HepG2 (cell line): ENCODE results near the gene ATP10A. TPM values are rescaled to one million over a fixed set of nuclear protein-coding genes. Genes with fewer than 3 reads are reported as not detected.

Experiments used
- ATAC-seq: fragments of 200-7000 bp; cut with Tn5 transposase; 3 replicates; pipeline ENCODE4 v1.9.1; 2020; ENCODE audit warnings: mild to moderate bottlenecking, moderate library complexity
- BruUV-seq: library from RNA; stranded (reverse); fragments of 400-500 nt; replicated peaks from 2 replicates; lab custom pipeline; 2021; lab: Mats Ljungman, UMichigan
- CTCF ChIA-PET: fragments of 300-600 bp; formaldehyde crosslinking; extraction: SDS; loops from one replicate; lab custom pipeline; 2021; ENCODE audit warnings: low total read pairs, inconsistent platforms, low intra/inter-chr PET ratio; lab: Yijun Ruan, JAX
- POLR2A ChIA-PET: fragments of 350-600 bp; sonication (Branson Sonifier 250); formaldehyde crosslinking; loops from one replicate; lab custom pipeline; 2020; ENCODE audit warnings: antibody characterized with exemption, inconsistent platforms; lab: Yijun Ruan, JAX
- DNase-seq: peaks from one replicate; pipeline ENCODE4 v3.0.0-alpha.2; 2015; ENCODE audit warnings: low spot score
- FAIRE-seq: peaks from 3 replicates; lab custom pipeline; 2011; peaks lifted over from hg19 to GRCh38; lab: Jason Lieb, UNC
- H2AFZ ChIP-seq: one replicate; pipeline ENCODE4 v1.6.1; 2011; ENCODE audit warnings: low read length, inconsistent platforms
- H3K27ac ChIP-seq: fragments of 300-600 bp; 3 replicates; pipeline ENCODE4 v1.8.0; 2011; ENCODE audit warnings: mixed run types, mild to moderate bottlenecking, mixed read lengths, low read length, inconsistent platforms; ENCODE audit not compliant: insufficient read depth; ENCODE audit errors: extremely low read length
- H3K27me3 ChIP-seq, 2 experiments: fragments of 200-600 bp in 1 of 2; 2 replicates in 1 of 2; 3 replicates in 1 of 2; pipeline versions ENCODE4 v1.6.0 to v1.8.0; 2011; ENCODE audit warnings: low read length in 2 of 2, mild to moderate bottlenecking in 2 of 2, moderate library complexity in 2 of 2, inconsistent platforms in 1 of 2; ENCODE audit not compliant: insufficient read depth in 2 of 2, control insufficient read depth in 1 of 2
- H3K36me3 ChIP-seq, 2 experiments: fragments of 200-600 bp in 1 of 2; replicated peaks in 1 of 2; 2 replicates in 1 of 2; 3 replicates in 1 of 2; pipeline versions ENCODE4 v1.5.1 to v1.8.0; 2011; ENCODE audit warnings: low read length in 2 of 2, inconsistent platforms in 1 of 2; ENCODE audit not compliant: insufficient read depth in 2 of 2, control insufficient read depth in 1 of 2
- H3K4me1 ChIP-seq: 2 replicates; pipeline ENCODE4 v1.5.1; 2012; ENCODE audit warnings: low read length, inconsistent platforms; ENCODE audit not compliant: insufficient read depth
- H3K4me2 ChIP-seq: 2 replicates; pipeline ENCODE4 v1.6.0; 2011; ENCODE audit warnings: low read depth, low read length, inconsistent platforms
- H3K4me3 ChIP-seq, 3 experiments: fragments of 200-600 bp in 1 of 3; sonication (generic), shearing (Covaris generic) in 1 of 3; replicated peaks in 1 of 3; 2 replicates each; pipeline ENCODE4 v1.5.1; 2011 to 2016; ENCODE audit warnings: low read length in 3 of 3, inconsistent platforms in 2 of 3, low read depth in 2 of 3, mild to moderate bottlenecking in 2 of 3, control low read depth in 1 of 3, mixed read lengths in 1 of 3; ENCODE audit not compliant: insufficient read depth in 1 of 3
- H3K79me2 ChIP-seq: one replicate; pipeline ENCODE4 v1.6.1; 2011; ENCODE audit warnings: low read length, inconsistent platforms; ENCODE audit not compliant: insufficient read depth
- H3K9ac ChIP-seq: 2 replicates; pipeline ENCODE4 v1.6.0; 2011; ENCODE audit warnings: mild to moderate bottlenecking, low read depth, low read length, inconsistent platforms; ENCODE audit not compliant: insufficient read depth
- H3K9me3 ChIP-seq: 2 replicates; pipeline ENCODE4 v1.5.1; 2012; ENCODE audit warnings: mild to moderate bottlenecking, low read length
- H4K20me1 ChIP-seq: 2 replicates; pipeline ENCODE4 v1.6.0; 2011; ENCODE audit warnings: inconsistent platforms, mild to moderate bottlenecking, low read length, moderate library complexity; ENCODE audit not compliant: insufficient read depth
- CEBPB ChIP-seq: IDR thresholded peaks from 2 replicates; pipeline ENCODE4 v1.6.1; 2011; ENCODE audit warnings: low read depth, low read length, improper control_type of control experiment, borderline replicate concordance
- FOXA1 ChIP-seq, 2 experiments: fragments of 450-650 bp in 1 of 2; sonication (generic) in 1 of 2; formaldehyde crosslinking in 1 of 2; IDR thresholded peaks; 2 replicates each; pipeline versions ENCODE4 v1.4.0 to v1.6.1; 2016 to 2020; ENCODE audit warnings: missing genetic modification reagents in 1 of 2
- HOXA3 ChIP-seq: sonication (generic); formaldehyde crosslinking; IDR thresholded peaks from 2 replicates; pipeline ENCODE4 v1.5.0; 2020; ENCODE audit warnings: missing genetic modification reagents
- KDM5A ChIP-seq: fragments of 200-600 bp; sonication (generic); IDR thresholded peaks from 2 replicates; pipeline ENCODE4 v1.7.0; 2018; ENCODE audit warnings: antibody characterized with exemption, mild to moderate bottlenecking, low read length, borderline replicate concordance
- KLF15 ChIP-seq: sonication (generic); formaldehyde crosslinking; IDR thresholded peaks from 2 replicates; pipeline ENCODE4 v1.8.1; 2023; ENCODE audit warnings: borderline replicate concordance, mild to moderate bottlenecking, inconsistent platforms, missing genetic modification reagents, mixed read lengths
- MIXL1 ChIP-seq: IDR thresholded peaks from 2 replicates; pipeline ENCODE4 v1.6.1; 2016
- NR1H2 ChIP-seq: sonication (generic); formaldehyde crosslinking; IDR thresholded peaks from 2 replicates; pipeline ENCODE4 v1.8.1; 2022; ENCODE audit warnings: low read depth, missing genetic modification reagents, borderline replicate concordance
- REL ChIP-seq: sonication (generic); formaldehyde crosslinking; conservative IDR thresholded peaks from 2 replicates; pipeline ENCODE4 v1.8.0; 2022; ENCODE audit warnings: mild to moderate bottlenecking, missing genetic modification reagents, moderate library complexity
- ZNF382 ChIP-seq: sonication (generic); formaldehyde crosslinking; IDR thresholded peaks from 2 replicates; pipeline ENCODE4 v1.5.0; 2020; ENCODE audit warnings: missing genetic modification reagents, mild to moderate bottlenecking, borderline replicate concordance
- ZNF557 ChIP-seq: sonication (generic); formaldehyde crosslinking; IDR thresholded peaks from 2 replicates; pipeline ENCODE4 v1.4.0; 2020; ENCODE audit warnings: missing genetic modification reagents
- ZNF615 ChIP-seq: sonication (generic); formaldehyde crosslinking; IDR thresholded peaks from 2 replicates; pipeline ENCODE4 v1.5.0; 2020; ENCODE audit warnings: mild to moderate bottlenecking, missing genetic modification reagents, borderline replicate concordance
- ZNF850 ChIP-seq: sonication (generic); formaldehyde crosslinking; conservative IDR thresholded peaks from 2 replicates; pipeline ENCODE4 v1.9.0; 2021; ENCODE audit warnings: mild to moderate bottlenecking, missing genetic modification reagents
- WGBS: methylation state at CpG from one replicate; pipeline ENCODE4 v1.1.6; 2017; ENCODE audit warnings: low lambda C conversion rate; 5-methylcytosine and 5-hydroxymethylcytosine counted together
- in situ Hi-C: cut with HindIII; loops from 2 replicates; pipeline ENCODE4 v1.10.0; 2017; ENCODE audit warnings: low pct_unique_long_range_greater_than_20kb; ENCODE audit not compliant: extremely low pct_ligation_motif_present
- intact Hi-C: fragments of 100-400 bp; cut with micrococcal nuclease; formaldehyde crosslinking; loops from one replicate; pipeline ENCODE4 v1.10.0; 2022; ENCODE audit not compliant: unreplicated experiment
- polyA plus RNA-seq, 8 experiments: library from polyadenylated mRNA; depleted of rRNA in 3 of 8; stranded (reverse) in 7 of 8; unstranded in 1 of 8; fragments of >200 nt; fragmentation: Illumina TruSeq in 4 of 8; extraction: Trizol in 4 of 8; gene quantifications; 2 replicates each; pipeline versions ENCODE4 v1.2.1 to v1.2.3, GENCODE V29; 2011 to 2016; ENCODE audit warnings: low read depth in 4 of 8, missing spikeins in 1 of 8, mixed read lengths in 1 of 8; ENCODE audit not compliant: insufficient read depth in 1 of 8
- total RNA-seq, 5 experiments: library from RNA; depleted of rRNA; stranded (reverse); fragments of >200 nt; fragmentation: Illumina TruSeq; extraction: Trizol; gene quantifications; 2 replicates each; pipeline ENCODE4 v1.2.3, GENCODE V29; 2016; ENCODE audit warnings: low read depth in 1 of 5
- TF ChIP-seq, protein P1 (sequence below): sonication (generic); formaldehyde crosslinking; IDR thresholded peaks from 2 replicates; pipeline ENCODE4 v1.5.1; 2020; ENCODE audit warnings: mild to moderate bottlenecking, missing genetic modification reagents, borderline replicate concordance
- TF ChIP-seq, protein P2 (sequence below): sonication (generic); formaldehyde crosslinking; IDR thresholded peaks from 2 replicates; pipeline ENCODE4 v1.4.0; 2020; ENCODE audit warnings: mild to moderate bottlenecking, missing genetic modification reagents
- TF ChIP-seq, protein P3 (sequence below): IDR thresholded peaks from 2 replicates; pipeline ENCODE4 v1.6.1; 2018; ENCODE audit warnings: missing genetic modification reagents, mild to moderate bottlenecking, missing compliant biosample characterization

Gene ATP10A
- total and polyA plus RNA-seq, 2 of the 13 experiments (the other 11 are each of a cell fraction or from before 2014, with no cell fraction given): 0.58 to 4.2 TPM

DNA sequence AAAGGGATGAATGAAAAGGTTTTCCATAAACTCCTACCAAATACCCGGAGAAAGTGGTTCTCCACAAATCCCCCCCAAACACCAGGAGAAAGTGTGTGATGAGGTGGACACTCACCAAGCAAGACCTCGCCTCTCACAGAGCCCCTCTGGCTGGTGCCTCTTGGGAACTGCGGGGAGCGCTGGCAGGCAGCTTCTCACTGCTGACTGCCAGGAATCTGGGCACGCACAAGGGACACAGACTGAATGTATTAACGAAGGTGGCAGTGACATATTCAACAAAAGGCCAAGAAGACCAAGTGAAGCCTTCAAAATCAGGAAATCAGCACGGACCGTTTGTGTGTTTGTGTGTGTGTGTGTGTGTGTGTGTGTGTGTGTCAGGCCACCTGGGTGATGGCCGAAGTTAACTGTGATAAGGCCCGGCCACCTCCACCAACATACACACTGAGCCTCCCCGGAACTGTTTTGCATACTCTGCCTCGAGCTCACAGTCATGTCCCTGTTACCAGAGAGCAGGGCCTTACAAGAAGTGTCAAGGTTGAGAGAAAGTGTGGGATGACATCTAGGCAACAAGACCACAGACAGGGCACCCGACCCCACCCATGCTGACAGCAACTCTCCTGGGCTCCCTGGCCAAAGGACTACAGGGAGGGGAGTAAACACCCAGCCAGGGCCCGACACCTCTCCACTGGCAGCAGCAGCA lies 18.0 kb downstream of the ATP10A start:
- BruUV-seq: no TSS peak
- ChIA-PET CTCF (no interaction called here), POLR2A (no interaction called here)
- DNase-seq (no peak), FAIRE-seq (no peak), ATAC-seq (no peak)
- no peaks in the 10 kb centered on the region for H3K79me2 ChIP-seq
- intact Hi-C loops: no loop called here
- H3K9ac ChIP-seq: no peak overlapping the region
- no peak overlapping the region for H3K4me2 ChIP-seq
- no peak overlapping the region for H3K4me3 ChIP-seq
- peaks cover 33% of the 10 kb centered on the region for H3K4me1 ChIP-seq
- H4K20me1 ChIP-seq: no peaks in the 10 kb centered on the region
- H3K9me3 ChIP-seq: no peaks in the 10 kb centered on the region
- H3K27me3 ChIP-seq: no peaks in the 10 kb centered on the region; a peak in 2 of 5 replicates
- H3K27ac ChIP-seq: no peak overlapping the region
- in situ Hi-C loops: no loop called here
- no peaks in the 10 kb centered on the region for H3K36me3 ChIP-seq
- WGBS: 59% methylated on average over 11 of the region's 14 CpGs
- no peak overlapping the region for H2AFZ ChIP-seq
- TF ChIP-seq ZNF850 (CRISPR knock-in tag): no peak
- no peak for TF ChIP-seq KDM5A
- no peak for TF ChIP-seq KLF15
- TF ChIP-seq ZNF382 (CRISPR knock-in tag): no peak
- TF ChIP-seq ZNF557 (CRISPR knock-in tag): no peak
- no peak for TF ChIP-seq HOXA3 (CRISPR knock-in tag)
- no peak for TF ChIP-seq CEBPB
- no peak for TF ChIP-seq ZNF615
- no peak for TF ChIP-seq FOXA1 (IDR thresholded peaks at IDR 0.05)
- TF ChIP-seq FOXA1 (CRISPR knock-in tag; IDR thresholded peaks at IDR 0.05): no peak
- TF ChIP-seq, protein P1, sequence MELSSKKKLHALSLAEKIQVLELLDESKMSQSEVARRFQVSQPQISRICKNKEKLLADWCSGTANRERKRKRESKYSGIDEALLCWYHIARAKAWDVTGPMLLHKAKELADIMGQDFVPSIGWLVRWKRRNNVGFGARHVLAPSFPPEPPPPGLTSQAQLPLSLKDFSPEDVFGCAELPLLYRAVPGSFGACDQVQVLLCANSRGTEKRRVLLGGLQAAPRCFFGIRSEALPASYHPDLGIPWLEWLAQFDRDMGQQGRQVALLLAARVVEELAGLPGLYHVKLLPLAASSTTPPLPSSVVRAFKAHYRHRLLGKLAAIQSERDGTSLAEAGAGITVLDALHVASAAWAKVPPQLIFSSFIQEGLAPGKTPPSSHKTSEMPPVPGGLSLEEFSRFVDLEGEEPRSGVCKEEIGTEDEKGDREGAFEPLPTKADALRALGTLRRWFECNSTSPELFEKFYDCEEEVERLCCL: no peak
- TF ChIP-seq MIXL1 (CRISPR knock-in tag): no peak
- TF ChIP-seq, protein P2, sequence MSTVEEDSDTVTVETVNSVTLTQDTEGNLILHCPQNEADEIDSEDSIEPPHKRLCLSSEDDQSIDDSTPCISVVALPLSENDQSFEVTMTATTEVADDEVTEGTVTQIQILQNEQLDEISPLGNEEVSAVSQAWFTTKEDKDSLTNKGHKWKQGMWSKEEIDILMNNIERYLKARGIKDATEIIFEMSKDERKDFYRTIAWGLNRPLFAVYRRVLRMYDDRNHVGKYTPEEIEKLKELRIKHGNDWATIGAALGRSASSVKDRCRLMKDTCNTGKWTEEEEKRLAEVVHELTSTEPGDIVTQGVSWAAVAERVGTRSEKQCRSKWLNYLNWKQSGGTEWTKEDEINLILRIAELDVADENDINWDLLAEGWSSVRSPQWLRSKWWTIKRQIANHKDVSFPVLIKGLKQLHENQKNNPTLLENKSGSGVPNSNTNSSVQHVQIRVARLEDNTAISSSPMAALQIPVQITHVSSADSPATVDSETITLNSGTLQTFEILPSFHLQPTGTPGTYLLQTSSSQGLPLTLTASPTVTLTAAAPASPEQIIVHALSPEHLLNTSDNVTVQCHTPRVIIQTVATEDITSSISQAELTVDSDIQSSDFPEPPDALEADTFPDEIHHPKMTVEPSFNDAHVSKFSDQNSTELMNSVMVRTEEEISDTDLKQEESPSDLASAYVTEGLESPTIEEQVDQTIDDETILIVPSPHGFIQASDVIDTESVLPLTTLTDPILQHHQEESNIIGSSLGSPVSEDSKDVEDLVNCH (CRISPR knock-in tag): no peak
- TF ChIP-seq REL (CRISPR knock-in tag): no peak
- TF ChIP-seq NR1H2 (CRISPR knock-in tag): no peak
- TF ChIP-seq, protein P3, sequence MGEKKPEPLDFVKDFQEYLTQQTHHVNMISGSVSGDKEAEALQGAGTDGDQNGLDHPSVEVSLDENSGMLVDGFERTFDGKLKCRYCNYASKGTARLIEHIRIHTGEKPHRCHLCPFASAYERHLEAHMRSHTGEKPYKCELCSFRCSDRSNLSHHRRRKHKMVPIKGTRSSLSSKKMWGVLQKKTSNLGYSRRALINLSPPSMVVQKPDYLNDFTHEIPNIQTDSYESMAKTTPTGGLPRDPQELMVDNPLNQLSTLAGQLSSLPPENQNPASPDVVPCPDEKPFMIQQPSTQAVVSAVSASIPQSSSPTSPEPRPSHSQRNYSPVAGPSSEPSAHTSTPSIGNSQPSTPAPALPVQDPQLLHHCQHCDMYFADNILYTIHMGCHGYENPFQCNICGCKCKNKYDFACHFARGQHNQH (CRISPR knock-in tag): no peak
